ENCODE data around the gene OR2A42. TPM values are rescaled to one million over a fixed set of nuclear protein-coding genes. Genes with fewer than 3 reads are reported as not detected.

OR2A42 gene
- total RNA-seq, 1 experiment from 2014 or later = 0.20 TPM

DNA sequence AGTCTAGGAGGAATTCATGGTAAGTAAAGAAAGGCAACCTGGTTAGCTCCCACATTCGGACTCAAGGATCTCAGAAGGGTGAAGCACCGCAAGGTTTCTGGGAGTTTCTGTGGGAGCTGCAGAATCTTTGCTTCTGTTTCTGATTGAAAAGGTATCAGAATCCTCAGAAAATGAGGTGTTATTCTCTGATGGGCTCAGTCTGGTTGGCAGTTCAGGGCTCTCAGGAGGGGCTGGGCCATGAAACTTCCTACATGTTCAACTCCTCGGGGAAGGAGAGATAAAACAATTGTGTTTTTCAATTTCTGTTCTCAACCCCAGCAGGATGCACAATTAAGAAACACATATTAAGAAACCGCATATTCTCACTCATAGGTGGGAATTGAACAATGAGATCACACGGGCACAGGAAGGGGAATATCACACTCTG lies 16.1 kb upstream of the OR2A42 start (continued):
- TF ChIP-seq, protein P1, sequence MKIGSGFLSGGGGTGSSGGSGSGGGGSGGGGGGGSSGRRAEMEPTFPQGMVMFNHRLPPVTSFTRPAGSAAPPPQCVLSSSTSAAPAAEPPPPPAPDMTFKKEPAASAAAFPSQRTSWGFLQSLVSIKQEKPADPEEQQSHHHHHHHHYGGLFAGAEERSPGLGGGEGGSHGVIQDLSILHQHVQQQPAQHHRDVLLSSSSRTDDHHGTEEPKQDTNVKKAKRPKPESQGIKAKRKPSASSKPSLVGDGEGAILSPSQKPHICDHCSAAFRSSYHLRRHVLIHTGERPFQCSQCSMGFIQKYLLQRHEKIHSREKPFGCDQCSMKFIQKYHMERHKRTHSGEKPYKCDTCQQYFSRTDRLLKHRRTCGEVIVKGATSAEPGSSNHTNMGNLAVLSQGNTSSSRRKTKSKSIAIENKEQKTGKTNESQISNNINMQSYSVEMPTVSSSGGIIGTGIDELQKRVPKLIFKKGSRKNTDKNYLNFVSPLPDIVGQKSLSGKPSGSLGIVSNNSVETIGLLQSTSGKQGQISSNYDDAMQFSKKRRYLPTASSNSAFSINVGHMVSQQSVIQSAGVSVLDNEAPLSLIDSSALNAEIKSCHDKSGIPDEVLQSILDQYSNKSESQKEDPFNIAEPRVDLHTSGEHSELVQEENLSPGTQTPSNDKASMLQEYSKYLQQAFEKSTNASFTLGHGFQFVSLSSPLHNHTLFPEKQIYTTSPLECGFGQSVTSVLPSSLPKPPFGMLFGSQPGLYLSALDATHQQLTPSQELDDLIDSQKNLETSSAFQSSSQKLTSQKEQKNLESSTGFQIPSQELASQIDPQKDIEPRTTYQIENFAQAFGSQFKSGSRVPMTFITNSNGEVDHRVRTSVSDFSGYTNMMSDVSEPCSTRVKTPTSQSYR (CRISPR knock-in tag; IDR thresholded peaks at IDR 0.05) = no peak
- TF ChIP-seq, protein P2, sequence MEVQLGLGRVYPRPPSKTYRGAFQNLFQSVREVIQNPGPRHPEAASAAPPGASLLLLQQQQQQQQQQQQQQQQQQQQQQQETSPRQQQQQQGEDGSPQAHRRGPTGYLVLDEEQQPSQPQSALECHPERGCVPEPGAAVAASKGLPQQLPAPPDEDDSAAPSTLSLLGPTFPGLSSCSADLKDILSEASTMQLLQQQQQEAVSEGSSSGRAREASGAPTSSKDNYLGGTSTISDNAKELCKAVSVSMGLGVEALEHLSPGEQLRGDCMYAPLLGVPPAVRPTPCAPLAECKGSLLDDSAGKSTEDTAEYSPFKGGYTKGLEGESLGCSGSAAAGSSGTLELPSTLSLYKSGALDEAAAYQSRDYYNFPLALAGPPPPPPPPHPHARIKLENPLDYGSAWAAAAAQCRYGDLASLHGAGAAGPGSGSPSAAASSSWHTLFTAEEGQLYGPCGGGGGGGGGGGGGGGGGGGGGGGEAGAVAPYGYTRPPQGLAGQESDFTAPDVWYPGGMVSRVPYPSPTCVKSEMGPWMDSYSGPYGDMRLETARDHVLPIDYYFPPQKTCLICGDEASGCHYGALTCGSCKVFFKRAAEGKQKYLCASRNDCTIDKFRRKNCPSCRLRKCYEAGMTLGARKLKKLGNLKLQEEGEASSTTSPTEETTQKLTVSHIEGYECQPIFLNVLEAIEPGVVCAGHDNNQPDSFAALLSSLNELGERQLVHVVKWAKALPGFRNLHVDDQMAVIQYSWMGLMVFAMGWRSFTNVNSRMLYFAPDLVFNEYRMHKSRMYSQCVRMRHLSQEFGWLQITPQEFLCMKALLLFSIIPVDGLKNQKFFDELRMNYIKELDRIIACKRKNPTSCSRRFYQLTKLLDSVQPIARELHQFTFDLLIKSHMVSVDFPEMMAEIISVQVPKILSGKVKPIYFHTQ (CRISPR knock-in tag; IDR thresholded peaks at IDR 0.05) = no peak
- TF ChIP-seq TEAD4 (CRISPR knock-in tag; IDR thresholded peaks at IDR 0.05) = no peak
- no peak for TF ChIP-seq OVOL2 (CRISPR knock-in tag; IDR thresholded peaks at IDR 0.05; ENCODE audit: borderline replicate concordance)
- TF ChIP-seq, protein P3, sequence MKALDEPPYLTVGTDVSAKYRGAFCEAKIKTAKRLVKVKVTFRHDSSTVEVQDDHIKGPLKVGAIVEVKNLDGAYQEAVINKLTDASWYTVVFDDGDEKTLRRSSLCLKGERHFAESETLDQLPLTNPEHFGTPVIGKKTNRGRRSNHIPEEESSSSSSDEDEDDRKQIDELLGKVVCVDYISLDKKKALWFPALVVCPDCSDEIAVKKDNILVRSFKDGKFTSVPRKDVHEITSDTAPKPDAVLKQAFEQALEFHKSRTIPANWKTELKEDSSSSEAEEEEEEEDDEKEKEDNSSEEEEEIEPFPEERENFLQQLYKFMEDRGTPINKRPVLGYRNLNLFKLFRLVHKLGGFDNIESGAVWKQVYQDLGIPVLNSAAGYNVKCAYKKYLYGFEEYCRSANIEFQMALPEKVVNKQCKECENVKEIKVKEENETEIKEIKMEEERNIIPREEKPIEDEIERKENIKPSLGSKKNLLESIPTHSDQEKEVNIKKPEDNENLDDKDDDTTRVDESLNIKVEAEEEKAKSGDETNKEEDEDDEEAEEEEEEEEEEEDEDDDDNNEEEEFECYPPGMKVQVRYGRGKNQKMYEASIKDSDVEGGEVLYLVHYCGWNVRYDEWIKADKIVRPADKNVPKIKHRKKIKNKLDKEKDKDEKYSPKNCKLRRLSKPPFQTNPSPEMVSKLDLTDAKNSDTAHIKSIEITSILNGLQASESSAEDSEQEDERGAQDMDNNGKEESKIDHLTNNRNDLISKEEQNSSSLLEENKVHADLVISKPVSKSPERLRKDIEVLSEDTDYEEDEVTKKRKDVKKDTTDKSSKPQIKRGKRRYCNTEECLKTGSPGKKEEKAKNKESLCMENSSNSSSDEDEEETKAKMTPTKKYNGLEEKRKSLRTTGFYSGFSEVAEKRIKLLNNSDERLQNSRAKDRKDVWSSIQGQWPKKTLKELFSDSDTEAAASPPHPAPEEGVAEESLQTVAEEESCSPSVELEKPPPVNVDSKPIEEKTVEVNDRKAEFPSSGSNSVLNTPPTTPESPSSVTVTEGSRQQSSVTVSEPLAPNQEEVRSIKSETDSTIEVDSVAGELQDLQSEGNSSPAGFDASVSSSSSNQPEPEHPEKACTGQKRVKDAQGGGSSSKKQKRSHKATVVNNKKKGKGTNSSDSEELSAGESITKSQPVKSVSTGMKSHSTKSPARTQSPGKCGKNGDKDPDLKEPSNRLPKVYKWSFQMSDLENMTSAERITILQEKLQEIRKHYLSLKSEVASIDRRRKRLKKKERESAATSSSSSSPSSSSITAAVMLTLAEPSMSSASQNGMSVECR (CRISPR knock-in tag; IDR thresholded peaks at IDR 0.05; ENCODE audit: borderline replicate concordance) = no peak
- TF ChIP-seq SMAD4 (CRISPR knock-in tag; IDR thresholded peaks at IDR 0.05) = no peak
- TF ChIP-seq, protein P4, sequence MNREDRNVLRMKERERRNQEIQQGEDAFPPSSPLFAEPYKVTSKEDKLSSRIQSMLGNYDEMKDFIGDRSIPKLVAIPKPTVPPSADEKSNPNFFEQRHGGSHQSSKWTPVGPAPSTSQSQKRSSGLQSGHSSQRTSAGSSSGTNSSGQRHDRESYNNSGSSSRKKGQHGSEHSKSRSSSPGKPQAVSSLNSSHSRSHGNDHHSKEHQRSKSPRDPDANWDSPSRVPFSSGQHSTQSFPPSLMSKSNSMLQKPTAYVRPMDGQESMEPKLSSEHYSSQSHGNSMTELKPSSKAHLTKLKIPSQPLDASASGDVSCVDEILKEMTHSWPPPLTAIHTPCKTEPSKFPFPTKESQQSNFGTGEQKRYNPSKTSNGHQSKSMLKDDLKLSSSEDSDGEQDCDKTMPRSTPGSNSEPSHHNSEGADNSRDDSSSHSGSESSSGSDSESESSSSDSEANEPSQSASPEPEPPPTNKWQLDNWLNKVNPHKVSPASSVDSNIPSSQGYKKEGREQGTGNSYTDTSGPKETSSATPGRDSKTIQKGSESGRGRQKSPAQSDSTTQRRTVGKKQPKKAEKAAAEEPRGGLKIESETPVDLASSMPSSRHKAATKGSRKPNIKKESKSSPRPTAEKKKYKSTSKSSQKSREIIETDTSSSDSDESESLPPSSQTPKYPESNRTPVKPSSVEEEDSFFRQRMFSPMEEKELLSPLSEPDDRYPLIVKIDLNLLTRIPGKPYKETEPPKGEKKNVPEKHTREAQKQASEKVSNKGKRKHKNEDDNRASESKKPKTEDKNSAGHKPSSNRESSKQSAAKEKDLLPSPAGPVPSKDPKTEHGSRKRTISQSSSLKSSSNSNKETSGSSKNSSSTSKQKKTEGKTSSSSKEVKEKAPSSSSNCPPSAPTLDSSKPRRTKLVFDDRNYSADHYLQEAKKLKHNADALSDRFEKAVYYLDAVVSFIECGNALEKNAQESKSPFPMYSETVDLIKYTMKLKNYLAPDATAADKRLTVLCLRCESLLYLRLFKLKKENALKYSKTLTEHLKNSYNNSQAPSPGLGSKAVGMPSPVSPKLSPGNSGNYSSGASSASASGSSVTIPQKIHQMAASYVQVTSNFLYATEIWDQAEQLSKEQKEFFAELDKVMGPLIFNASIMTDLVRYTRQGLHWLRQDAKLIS (CRISPR knock-in tag; IDR thresholded peaks at IDR 0.05; ENCODE audit: borderline replicate concordance) = no peak
- TF ChIP-seq, protein P5, sequence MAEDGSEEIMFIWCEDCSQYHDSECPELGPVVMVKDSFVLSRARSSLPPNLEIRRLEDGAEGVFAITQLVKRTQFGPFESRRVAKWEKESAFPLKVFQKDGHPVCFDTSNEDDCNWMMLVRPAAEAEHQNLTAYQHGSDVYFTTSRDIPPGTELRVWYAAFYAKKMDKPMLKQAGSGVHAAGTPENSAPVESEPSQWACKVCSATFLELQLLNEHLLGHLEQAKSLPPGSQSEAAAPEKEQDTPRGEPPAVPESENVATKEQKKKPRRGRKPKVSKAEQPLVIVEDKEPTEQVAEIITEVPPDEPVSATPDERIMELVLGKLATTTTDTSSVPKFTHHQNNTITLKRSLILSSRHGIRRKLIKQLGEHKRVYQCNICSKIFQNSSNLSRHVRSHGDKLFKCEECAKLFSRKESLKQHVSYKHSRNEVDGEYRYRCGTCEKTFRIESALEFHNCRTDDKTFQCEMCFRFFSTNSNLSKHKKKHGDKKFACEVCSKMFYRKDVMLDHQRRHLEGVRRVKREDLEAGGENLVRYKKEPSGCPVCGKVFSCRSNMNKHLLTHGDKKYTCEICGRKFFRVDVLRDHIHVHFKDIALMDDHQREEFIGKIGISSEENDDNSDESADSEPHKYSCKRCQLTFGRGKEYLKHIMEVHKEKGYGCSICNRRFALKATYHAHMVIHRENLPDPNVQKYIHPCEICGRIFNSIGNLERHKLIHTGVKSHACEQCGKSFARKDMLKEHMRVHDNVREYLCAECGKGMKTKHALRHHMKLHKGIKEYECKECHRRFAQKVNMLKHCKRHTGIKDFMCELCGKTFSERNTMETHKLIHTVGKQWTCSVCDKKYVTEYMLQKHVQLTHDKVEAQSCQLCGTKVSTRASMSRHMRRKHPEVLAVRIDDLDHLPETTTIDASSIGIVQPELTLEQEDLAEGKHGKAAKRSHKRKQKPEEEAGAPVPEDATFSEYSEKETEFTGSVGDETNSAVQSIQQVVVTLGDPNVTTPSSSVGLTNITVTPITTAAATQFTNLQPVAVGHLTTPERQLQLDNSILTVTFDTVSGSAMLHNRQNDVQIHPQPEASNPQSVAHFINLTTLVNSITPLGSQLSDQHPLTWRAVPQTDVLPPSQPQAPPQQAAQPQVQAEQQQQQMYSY (CRISPR knock-in tag; IDR thresholded peaks at IDR 0.05) = no peak
- no peak for TF ChIP-seq TEAD1 (CRISPR knock-in tag; IDR thresholded peaks at IDR 0.05)
- no peak for TF ChIP-seq FOXK1 (CRISPR knock-in tag; IDR thresholded peaks at IDR 0.05)
- no peak for TF ChIP-seq SMAD3 (CRISPR knock-in tag; IDR thresholded peaks at IDR 0.05; ENCODE audit: borderline replicate concordance)
- TF ChIP-seq MYBL2 (CRISPR knock-in tag; IDR thresholded peaks at IDR 0.05) = no peak
- TF ChIP-seq NFATC4 (CRISPR knock-in tag; IDR thresholded peaks at IDR 0.05) = no peak
- TF ChIP-seq MXD4 (CRISPR knock-in tag; IDR thresholded peaks at IDR 0.05; ENCODE audit: borderline replicate concordance) = no peak
- TF ChIP-seq, protein P6, sequence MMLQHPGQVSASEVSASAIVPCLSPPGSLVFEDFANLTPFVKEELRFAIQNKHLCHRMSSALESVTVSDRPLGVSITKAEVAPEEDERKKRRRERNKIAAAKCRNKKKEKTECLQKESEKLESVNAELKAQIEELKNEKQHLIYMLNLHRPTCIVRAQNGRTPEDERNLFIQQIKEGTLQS (CRISPR knock-in tag; conservative IDR thresholded peaks at IDR 0.05) = no peak
- TF ChIP-seq CBFB (CRISPR knock-in tag; IDR thresholded peaks at IDR 0.05; ENCODE audit: low read depth) = peak; percentile 38; the same call in 1 of the 2 replicates
- no peak for TF ChIP-seq ELF4 (CRISPR knock-in tag; IDR thresholded peaks at IDR 0.05; ENCODE audit: low read depth)
- no peak for TF ChIP-seq ETV6 (CRISPR knock-in tag; IDR thresholded peaks at IDR 0.05)
- TF ChIP-seq FOXJ3 (CRISPR knock-in tag; IDR thresholded peaks at IDR 0.05; ENCODE audit: borderline replicate concordance) = no peak
- TF ChIP-seq, protein P7, sequence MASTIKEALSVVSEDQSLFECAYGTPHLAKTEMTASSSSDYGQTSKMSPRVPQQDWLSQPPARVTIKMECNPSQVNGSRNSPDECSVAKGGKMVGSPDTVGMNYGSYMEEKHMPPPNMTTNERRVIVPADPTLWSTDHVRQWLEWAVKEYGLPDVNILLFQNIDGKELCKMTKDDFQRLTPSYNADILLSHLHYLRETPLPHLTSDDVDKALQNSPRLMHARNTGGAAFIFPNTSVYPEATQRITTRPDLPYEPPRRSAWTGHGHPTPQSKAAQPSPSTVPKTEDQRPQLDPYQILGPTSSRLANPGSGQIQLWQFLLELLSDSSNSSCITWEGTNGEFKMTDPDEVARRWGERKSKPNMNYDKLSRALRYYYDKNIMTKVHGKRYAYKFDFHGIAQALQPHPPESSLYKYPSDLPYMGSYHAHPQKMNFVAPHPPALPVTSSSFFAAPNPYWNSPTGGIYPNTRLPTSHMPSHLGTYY (CRISPR knock-in tag; IDR thresholded peaks at IDR 0.05) = no peak
- TF ChIP-seq ZNF423 (CRISPR knock-in tag; IDR thresholded peaks at IDR 0.05) = no peak

Measured in WTC11 (cell line).